Hematopoietic multipotent progenitor cell treated with erythropoietin and hydrocortisone succinate and interleukin-3 and kit ligand, for 8 days (in vitro differentiated cells): ENCODE measurements around the gene MGME1.
"Not testable (repeated sequence)": the region's sequence is repeated elsewhere in the genome, so short reads cannot be mapped to it uniquely, and the experiment has no call there.

Experiments used
- DNase-seq: peaks from one replicate; pipeline ENCODE4 v3.0.0-alpha.2; 2015

The MGME1 gene

DNA sequence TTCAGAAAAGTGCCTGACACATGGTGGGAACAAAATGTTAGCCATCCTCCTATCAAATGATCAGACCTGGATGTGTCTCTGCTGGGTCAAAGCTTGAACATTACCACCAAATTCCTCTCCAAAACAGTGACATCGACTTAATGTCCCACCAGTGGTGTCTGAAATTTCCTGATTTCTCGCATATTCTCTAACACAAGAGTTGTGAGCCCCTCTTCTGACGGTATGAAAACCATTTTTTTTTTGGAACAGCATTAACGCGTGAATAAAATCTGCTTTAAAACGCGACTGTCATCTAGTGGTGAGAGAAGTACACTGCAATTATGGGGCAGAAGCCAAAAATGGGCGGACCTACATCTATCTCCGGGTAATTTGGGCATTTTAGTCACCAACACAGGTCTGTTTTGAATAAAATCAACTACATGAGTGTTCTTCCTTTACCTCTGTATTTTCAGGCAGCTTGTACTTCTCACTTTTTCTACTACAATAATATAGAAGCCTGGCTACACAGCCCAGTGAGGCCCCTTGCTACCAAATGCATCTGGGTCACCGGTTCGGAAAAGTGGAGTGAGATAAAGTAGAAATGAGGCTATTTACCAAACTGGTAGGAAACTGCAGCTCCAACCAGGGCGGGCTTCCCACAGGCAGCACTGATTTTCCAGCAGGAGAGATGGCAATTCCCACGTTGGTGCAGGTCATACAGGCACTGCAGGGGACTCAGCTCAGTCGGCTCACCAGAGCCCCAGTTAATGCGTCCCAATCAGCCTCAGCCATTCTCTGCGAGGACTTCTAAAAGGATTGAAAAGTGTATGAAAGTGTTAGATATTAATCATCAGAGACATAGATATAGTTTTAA is 27.4 kb downstream of the MGME1 start:
- DNase-seq, result peak; percentile 78

DNA sequence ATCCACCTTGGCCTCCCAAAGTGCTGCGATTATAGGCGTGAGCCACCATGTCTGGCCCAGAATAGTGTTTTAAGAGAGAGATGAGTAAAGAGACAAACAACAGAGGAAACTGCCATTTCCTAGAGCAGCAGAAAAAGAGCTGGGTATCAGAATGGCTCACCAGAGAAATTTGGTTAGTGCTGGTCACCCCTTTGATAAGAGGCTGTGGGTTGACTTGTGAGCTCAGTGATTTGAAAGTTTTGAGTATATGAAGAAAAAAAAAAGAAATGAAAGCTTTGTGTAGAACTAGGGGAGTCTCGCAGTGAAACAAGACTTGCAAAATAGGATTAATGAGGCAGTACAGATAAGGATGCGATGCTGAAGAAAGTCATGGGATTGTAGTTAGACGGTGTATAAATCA is 29.6 kb downstream of the MGME1 start:
- no peak for DNase-seq

DNA sequence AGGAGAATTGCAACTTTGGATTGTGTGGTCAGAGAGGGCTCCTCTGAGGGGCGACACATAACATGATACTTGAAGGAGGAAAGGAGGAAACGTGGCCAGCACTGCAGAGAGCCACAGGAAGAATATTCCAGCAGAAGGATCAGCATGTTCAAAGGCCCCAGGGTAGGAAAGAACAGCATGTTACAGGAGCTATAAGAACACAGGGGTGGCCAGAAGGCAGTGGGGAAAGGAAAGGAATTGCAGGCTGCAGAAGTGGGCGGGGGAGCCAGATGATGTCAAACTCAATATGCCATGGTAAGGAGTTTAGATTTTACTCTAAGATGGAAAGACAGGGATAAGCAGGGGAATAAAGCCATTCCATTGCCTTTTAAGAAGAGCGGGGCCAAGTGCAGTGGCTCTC is 30.7 kb downstream of the MGME1 start:
- DNase-seq, result no peak

DNA sequence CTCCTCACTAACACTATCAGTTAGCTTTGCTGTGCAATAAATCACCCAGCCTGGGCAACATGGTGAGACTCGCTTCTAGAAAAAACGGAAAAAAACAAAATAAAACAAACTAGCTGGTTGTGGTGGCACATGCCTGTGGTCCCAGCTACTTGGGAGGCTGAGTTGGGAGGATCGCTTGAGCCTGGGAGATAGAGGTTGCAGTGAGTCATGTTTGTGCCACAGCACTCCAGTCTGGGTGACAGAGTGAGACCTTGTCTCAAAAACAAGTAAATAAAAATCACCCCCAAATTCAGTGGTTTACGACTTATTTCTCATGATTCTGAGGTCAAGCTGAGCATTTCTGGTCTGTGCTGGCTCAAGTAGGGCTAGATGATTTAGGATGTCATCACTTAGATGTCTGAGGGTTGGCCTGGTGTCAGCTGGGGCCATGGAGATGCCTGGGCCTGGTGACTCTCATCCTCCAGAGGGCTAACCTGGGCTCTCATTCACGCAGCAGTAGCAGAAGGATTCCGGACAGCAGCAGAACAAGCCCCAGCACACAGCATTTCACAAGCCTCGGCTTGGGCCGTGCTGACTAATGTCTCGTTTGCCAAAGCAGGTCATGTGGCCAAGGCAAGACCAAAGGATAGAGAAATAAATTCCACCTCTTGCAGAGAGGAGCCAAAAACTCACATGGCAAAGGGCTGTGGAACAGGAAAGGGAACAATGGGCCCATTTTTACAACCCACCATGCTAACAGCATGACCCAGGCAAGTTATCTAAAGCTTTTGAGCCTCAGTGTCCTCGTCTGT is 32.5 kb downstream of the MGME1 start:
- no peak for DNase-seq

DNA sequence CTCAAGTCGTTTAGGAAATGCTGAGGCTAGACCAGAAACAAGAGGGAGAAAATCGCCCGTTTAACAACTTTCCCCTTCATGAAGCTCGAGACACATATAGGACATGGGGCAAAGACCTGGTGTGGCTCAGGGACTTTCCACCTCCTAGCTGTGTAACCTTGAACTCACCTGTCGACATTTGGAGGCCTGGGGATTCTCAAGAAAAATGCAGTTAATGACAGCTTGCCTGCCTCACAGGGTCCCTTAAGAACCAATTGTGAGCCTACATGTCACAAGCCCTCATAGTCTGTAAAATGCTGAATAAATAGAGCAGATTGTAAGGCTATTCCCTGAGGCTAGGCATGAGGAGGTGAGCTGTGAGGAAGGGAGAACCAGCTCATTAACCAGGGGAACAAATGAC is 35.1 kb downstream of the MGME1 start:
- no peak for DNase-seq

DNA sequence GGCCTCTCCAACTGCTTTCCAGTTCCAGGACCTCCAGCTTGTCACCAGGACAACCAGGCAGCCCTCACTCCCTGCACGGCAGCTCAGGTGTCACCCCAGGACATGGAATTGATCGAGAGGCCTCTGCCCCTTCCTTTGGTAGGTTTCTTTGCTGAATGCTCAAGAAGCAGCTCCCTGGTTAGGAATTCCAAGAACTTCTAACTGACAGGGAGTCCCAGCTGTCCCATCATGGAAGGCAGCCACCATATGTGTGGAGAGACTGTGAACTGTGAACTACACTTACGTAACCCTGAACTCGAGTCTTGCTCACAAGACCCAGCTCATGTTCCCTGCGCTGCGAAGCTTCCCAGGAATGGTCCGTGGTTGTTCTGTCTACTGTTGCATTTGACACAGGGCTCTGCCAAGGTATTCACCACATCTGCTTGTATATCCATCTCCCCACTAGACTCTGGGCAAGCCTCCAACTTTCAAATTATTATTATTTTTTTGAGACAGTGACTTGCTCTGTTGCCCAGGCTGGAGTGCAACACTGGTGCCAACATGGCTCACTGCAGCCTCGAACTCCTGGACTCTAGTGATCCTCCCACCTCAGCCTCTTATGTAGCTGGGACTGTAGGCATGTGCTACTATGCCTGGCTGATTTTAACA is 35.7 kb downstream of the MGME1 start:
- DNase-seq, result no peak

DNA sequence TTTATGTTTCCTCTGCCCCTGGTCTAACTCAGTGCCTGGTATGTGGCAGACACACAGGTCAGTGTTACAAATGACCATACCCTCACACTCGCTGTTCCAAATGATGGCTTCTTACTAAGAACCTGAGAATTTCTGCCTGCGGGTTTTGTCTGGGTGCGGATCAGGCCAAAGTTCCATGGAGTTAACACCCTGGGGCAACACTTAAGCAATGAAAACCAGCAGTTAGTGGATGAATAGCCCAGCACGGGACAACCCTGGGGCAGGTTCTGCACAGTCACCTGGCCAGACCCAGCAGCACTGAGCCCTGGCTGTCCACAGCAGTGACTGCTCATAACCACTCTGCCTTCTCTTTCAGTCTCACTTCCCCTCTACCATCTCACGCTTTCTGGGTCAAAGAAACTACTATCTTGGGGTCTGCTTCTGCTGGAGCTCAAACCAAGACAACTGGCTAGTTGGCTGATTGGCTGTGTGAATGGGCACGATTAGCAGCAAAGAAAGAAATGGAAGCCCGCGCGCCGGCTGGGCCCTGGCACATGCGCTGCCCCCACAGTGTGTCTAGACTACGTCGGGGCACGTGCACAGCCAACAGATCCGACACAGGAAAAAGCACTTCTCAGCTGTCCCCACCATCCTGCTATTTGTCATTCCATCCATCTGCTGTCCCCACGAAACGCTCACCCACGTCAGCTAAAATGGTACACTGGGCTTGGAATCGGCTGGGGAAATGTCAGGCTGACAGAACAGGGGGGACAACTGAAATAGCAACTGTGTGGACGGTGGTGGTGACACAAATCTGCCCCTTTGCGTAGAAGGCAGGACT is 36.6 kb downstream of the MGME1 start:
- no peak for DNase-seq

DNA sequence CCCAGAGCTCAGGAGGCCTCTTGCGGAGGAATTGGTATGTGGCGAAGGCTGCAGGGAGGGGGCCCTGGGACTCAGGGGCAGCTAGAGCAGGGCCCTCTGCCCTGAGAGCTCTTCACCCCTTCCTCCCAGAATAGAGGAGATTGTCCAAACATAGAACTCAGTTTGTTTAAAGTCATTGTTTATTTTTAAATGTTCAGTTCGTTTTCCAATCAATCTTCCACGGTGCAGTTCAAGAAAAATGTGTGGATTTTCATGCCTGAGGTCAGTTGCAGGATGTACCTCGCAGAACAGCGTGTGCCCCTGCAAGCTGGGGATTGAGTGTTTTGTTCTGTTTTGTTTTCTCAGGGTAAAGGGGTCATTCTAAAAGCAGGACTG is 37.2 kb downstream of the MGME1 start:
- DNase-seq, result no peak

DNA sequence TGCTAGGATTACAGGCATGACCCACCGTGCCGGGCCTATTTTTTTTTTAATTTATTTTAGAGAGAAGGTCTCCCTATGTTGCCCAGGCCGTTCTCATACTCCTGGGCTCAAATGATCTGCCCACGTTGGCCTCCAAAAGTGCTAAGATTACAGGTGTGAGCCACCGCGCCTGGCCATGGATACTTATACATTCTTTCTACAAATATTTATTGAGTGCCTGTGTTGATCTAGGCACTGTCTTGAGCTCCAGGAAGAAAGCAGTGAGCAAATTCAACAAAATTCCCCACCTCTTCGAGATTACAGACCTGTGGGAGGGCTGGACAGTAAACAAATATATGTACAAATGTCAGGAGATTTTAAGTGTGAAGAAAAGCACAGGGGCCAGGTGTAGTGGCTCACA is 37.9 kb downstream of the MGME1 start:
- no peak for DNase-seq

DNA sequence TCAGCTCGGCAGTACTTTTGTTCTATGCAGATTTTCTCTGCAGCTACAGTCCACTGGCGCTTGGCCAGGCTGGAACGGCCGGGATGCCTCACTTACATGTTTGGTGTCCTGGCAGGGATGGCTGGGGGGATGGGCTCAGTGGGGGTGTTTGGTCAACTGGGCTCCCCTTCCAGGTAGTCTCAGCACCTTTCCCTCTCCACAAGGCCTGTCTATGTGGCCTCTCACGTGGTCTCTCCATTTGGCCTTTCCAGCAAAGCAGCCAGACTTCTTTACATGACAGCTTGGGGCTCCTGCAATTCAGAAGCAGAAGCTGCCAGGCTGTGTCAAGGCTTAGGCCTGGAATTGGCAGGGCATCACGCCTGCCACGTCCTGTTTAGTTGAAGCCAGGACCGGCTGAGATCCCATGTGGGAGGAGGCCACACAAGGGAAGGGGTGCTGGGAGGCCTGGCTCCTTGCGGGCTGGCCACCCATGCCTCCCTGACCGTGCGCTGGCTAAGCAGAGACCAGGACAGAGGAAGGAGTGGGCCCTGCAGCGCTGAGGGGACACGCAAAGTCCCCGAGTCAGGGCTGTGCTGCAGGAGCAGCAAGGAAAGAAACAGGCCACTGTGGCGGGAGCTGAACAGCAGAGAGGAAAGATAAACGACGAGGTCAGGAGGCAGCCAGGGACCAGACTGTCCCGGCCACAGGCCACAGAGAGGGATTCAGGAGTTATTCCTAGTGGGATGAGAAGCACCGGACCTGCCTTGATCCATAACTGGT is 38.9 kb downstream of the MGME1 start:
- DNase-seq, result no peak

DNA sequence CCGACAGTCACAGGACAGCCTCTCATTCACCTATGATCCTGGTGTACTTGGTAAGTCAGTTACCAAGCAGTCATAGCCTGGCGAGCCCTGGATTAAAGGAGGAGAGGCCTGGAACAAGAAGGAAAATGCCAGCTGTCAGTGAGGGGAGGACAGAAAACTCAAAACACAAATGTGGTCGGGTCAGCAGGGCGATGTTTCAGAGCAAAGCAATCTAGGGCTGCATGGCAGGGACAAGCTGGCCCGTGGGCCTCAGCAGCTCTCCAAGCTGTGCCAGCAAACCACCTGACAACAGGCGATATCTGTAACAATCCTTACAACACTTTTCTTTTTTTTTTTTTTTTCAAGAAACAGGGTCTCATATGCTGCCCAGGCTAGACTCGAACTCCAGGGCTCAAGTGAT is 40.3 kb downstream of the MGME1 start:
- DNase-seq, result no peak

DNA sequence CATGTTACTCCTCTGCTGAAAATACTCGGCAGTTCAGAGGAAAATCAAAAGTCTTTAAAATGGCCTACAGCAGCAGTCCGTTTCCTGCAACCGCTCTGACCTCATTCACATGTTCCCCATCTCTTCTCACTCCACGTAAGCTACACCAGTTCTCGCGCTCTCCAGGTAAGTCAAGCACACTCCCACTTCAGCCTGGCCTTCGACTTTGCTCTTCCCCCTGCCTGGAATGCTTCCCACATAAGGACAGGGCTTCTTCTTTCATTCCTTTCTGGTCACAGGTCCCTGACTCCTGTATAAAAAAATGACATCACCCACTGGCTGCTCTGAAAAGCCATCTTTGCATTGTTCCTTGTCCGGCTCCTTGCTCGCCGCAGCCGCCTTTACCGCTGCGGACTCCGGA is 42.7 kb downstream of the MGME1 start:
- no peak for DNase-seq

DNA sequence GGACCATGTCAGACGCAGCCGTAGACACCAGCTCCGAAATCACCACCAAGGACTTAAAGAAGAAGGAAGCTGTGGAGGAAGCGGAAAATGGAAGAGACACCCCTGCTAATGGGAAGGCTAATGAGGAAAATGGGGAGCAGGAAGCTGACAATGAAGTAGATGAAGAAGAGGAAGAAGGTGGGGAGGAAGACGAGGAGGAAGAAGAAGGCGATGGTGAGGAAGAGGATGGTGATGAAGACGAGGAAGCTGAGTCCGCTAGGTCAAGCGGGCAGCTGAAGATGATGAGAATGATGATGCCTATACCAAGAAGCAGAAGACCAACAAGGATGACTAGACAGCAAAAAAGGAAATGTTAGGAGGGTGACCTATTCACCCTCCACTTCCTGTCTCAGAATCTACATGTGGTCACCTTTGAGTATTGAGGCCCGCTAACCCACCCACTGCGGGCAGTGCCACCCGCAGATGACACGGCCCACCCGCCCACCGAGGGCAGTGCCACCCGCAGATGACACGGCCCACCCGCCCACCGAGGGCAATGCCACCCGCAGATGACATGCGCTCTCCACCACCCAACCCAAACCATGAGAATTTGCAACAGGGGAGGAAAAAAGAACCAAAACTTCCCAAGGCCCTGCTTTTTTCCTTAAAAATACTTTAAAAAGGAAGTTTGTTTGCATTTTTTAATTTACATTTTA is 43.3 kb downstream of the MGME1 start:
- no peak for DNase-seq

DNA sequence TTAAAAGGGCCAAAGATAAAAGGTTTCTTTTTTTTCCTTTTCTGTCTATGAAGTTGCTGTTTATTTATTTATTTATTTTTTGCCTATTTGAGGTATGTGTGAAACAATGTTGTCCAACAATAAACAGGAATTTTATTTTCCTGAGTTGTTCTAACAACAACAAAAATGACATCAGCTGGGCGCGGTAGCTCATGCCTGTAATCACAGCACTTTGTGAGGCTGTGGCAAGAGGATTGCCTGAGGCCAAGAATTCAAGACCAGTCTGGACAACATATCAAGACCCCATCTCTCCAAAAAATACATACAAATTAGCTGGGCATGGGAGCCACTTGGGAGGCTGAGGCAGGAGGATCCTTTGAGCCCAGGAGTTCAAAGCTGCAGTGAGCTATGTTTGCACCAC is 44.1 kb downstream of the MGME1 start:
- DNase-seq, result no peak

DNA sequence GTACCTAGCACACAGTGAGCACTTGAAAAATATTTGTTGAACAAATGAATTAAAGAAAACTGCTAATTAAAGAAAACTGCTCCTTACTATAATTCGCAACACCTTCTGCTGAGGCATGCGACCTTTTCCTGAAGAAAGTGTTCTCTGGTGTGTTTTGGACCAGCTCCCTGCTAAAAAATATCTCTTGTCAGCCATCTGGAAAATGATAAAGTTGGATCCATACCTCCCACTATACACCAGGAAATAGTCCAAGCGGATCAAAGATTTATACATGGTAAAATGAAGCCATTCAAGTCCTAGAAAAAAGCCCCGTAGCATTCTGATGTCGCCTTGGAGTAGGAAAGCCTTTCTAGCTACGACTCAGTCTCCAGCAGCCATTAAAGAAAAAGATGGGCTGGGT is 45.6 kb downstream of the MGME1 start:
- no peak for DNase-seq

DNA sequence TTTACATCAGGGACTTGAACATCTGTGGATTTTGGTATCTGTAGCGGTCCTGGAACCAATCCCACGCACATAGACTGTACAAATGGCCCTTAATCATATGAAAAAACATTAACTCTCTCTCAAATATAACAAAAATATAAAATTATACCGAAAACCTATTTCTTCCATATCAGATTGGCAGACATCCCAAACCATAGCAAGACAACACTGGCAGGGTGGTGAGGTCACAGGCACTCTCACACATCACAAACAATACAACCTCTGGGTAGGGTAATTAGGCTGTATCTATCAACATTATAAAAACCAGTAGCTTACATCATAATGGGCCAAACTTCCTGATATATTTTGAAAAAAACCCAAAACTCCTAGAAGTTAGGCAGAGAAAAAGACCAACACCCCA is 48.0 kb downstream of the MGME1 start:
- DNase-seq, result no peak

DNA sequence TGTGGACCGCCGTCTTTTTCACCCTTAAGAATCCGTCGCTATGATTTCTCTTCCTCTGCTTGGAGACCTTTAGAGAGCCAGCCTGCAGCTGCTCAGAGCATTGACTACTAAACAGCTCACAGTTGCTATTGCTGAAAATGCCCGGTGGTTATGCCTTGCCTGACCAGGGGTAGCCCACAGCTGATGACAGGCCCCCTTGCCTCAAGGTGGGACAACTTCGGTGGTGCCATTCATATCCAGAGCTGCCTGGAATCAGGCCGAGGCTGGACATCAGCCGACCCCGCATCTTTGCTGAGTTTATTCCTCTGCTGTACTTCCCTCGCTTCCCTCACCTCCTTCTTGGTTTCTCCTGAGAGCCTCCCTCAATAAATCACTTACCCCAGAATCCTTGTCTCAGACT is 49.3 kb downstream of the MGME1 start:
- no peak for DNase-seq

DNA sequence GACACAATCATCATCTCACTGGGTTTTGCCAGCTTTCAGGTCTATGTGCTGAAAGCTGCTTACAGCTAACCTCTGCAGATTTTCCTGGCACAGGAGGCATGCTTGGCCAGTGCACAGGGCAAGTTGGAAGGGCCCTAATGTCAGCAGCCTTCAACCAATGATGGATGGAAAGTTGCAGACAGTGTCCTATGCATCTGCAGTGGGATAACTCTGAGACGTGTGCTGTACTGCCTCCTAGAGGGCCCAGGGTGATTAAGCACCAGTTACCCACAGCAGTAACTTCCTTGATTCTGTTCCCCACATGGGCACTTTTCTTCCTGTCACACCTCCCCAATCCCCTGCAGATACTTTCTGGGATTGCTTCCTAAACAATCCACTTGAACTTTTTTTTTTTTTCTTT is 50.2 kb downstream of the MGME1 start:
- DNase-seq, result peak; percentile 58

DNA sequence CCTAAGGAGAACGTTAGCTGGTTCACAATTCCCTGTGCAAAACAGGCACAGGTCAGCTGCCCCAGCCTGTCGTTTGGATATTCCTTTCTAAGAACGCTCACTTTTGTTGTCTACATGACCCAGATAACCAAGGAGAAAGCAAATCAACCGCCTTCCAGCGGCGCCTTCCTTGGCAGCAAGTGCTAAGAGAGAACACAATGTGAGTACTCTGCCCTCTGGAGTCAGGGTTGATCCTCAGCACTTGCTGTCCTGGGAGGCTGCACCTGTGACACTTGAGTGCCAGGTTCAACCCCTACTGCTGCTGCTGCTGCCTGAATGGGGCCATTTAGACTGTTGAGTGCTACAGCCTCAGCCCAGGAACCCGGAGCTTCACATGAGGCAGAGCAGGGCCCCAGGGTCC is 52.1 kb downstream of the MGME1 start:
- DNase-seq, result no peak

DNA sequence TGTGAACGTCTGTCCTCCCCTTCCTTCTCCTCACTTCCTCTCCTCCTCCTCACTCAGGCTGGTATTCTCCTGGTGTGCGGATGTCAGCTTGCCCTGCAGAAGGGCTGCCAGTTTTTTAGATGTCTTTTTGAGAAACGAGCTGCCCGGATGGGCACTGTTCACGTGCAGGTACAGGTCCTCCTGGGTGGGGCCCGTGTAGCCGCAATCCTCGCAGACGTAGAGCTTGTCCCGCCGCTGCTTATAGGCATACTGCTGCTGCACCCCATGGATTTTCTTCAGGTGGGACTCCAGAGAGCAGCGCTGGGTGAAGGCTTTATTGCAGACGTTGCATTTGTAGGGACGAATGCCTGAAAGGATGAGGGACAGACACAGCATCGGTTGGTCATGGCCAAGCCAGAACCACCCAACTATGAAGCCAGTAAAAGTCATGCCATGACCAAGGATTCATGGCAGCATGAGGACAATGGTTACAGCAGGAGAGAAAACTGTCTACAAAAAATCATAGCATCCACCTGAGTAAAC is 55.8 kb downstream of the MGME1 start:
- no peak for DNase-seq

DNA sequence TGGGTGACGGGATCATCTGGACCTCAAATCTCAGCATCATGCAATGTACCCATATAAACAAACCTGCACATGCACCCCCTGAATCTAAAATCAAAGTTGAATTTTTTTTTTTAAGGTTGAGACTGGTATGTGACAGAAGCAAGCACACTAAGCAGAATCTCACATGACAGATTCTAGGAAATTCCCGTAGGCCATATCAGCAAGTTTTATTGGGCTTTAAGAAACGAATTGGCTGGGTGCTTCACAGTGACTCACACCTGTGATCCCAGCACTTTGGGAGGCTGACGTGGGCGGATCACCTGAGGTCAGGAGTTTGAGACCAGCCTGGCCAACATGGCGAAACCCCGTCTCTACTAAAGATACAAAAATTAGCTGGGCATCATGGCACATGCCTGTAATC is 58.2 kb downstream of the MGME1 start:
- not testable (repeated sequence) for DNase-seq
